Measurements from ENCODE around the gene RGS10. TPM values are rescaled to one million over a fixed set of nuclear protein-coding genes. Genes with fewer than 3 reads are reported as not detected.

Gene RGS10
- 39.4 and 69.9 TPM in 2 replicates for total RNA-seq

GRCh38 chr10:119542357-119542987, at the start of gene RGS10:
TSS of gene RGS10 (minus strand) at chr10:119542719. CDS start at chr10:119542638, 81 bp downstream.

Other genes starting within 250 kb of the RGS10 start
- 25.2 and 41.9 TPM in 2 replicates for gene TIAL1, start 54.2 kb upstream of the RGS10 start, total RNA-seq
- 44.4 and 52.6 TPM in 2 replicates for gene BAG3, start 108.7 kb upstream of the RGS10 start, total RNA-seq
- 12.4 and 13.4 TPM in 2 replicates for gene INPP5F, start 183.3 kb upstream of the RGS10 start, total RNA-seq